Measurements from ENCODE around the gene ADAT3.

The ADAT3 gene

DNA sequence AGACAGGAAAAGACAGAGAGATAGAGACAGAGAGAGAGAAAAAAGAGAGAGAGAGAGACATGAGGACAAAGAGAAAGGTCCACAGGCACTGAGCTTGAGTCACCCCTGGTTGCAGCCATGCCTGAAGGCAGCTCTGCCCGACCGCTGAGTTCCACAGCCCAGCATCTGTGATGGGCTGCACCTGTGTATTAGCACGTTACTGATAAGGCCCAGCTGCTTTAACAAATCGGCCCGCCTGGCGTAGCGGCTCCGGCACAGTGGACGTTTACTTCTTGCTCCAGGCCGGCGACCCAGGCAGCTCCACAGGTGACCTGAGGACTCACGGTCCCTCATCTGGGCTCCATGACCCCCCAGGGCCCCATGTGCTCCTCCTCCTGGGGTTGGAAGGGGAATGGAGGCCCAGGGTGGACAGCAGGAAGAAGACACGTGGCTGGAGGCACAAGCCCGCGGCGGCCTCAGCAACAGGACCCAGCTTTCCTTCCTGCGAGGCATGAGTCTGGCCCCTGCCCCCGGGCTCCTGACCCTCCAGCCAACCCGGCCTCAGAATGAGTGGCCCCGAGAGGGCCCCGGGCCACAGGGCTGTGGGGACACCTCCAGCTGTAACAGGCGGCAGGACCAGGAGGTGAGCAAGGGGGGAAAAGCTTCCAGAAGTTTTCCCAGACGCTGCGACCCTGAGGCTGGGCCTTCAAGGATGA, 31.9 kb downstream of the ADAT3 start:
- Histone ChIP-seq H3K36me3 (ENCODE audit: control insufficient read depth, insufficient read depth, low read length) (no peaks in the 10 kb centered on the region), H3K27me3 (ENCODE audit: control insufficient read depth, insufficient read depth, low read length, poor library complexity, severe bottlenecking) (no peaks in the 10 kb centered on the region), H3K27ac (ENCODE audit: insufficient read depth, low read depth, low read length, poor library complexity, severe bottlenecking) (no peak overlapping the region), H3K4me1 (ENCODE audit: control insufficient read depth, insufficient read depth, low read length) (no peaks in the 10 kb centered on the region), H3K4me3 (ENCODE audit: insufficient read depth, low read depth, low read length) (no peak overlapping the region), H3K9me3 (ENCODE audit: control insufficient read depth, low read length) (no peaks in the 10 kb centered on the region)
- WGBS, 2 experiments: 93 to 94% methylated on average over 24 of the region's 24 CpGs

DNA sequence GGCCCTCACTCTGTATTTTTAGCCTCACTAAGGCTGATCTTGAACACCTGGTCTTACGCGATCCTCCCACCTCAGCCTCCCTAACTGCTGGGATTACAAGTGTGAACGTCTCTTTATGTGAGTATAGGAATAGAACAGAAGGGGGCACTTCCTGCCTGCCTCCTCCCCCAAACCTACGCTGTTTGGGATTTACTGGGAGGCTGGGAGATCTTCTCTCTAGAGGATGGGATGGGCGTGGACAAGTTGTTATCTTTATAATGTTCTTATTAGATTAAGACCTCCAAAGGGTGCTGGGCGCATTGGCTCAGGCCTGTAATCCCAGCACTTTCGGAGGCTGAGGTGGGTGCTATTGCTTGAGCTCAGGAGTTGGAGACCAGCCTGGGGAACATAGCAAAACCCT, 32.9 kb downstream of the ADAT3 start:
- WGBS, 2 experiments: 87 to 88% methylated on average over 7 of the region's 7 CpGs
- Histone ChIP-seq H3K4me3 (ENCODE audit: insufficient read depth, low read depth, low read length) (no peak overlapping the region), H3K27ac (ENCODE audit: insufficient read depth, low read depth, low read length, poor library complexity, severe bottlenecking) (no peak overlapping the region), H3K36me3 (ENCODE audit: control insufficient read depth, insufficient read depth, low read length) (no peaks in the 10 kb centered on the region), H3K9me3 (ENCODE audit: control insufficient read depth, low read length) (no peaks in the 10 kb centered on the region), H3K27me3 (ENCODE audit: control insufficient read depth, insufficient read depth, low read length, poor library complexity, severe bottlenecking) (no peaks in the 10 kb centered on the region), H3K4me1 (ENCODE audit: control insufficient read depth, insufficient read depth, low read length) (peaks cover 3% of the 10 kb centered on the region)

DNA sequence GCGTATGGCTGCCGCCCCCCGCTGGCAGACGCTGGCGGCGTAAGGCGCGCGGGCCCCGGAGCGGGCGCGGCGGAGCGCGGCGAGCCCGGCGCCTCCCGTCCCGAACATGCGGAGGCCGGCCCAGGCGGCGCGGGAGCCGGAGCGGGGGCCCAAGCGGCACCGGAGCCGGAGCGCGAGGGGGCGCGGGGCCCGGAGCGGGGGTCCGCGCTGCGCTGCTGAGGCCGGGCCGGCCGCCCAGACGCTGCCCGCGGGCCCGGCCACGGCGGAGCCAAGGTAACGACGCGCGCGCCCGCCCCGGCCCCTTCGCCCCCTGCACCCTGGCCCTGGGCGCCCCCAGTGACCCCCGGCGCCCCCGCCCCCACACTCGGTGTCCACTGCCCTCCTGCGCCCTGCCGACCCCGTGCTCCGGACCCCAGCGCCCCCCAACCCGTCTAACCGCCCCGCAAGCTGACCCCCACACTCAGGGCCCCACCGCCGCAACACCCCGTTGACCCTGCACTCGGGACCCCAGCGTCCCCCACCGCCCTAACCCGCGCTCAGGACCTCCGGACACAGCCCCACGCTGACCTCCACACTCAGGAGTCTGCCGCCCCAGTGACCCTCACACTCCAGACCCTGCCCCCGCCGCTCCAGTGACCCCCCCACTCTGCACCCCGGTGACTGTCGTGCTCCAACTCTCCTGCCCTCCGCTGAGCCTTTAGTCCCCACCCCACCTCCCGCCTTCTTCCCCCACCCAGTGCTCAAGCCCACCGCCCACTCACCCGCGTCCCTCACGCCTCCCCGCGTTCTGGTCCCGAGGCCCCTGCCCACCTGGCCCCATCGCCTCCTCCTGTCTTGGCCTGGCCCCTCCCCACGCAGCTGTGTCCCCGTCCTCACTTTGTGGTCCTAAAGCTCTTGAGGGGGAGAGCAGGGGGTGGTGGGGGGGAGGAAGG, 36.2 kb downstream of the ADAT3 start, which contains the start of gene CSNK1G2:
CSNK1G2 (plus strand) TSS at position 27 of the 932 bp plus-strand sequence. CDS start 28,601 bp downstream, outside the sequence.
- peaks cover 11% of the 10 kb centered on the region for H3K4me1 ChIP-seq (ENCODE audit: control insufficient read depth, insufficient read depth, low read length)
- H3K9me3 ChIP-seq (ENCODE audit: control insufficient read depth, low read length): no peaks in the 10 kb centered on the region
- H3K36me3 ChIP-seq (ENCODE audit: control insufficient read depth, insufficient read depth, low read length): no peaks in the 10 kb centered on the region
- peak within 1 kb of the TSS; percentile 81 for H3K4me3 ChIP-seq (ENCODE audit: insufficient read depth, low read depth, low read length)
- H3K27me3 ChIP-seq (ENCODE audit: control insufficient read depth, insufficient read depth, low read length, poor library complexity, severe bottlenecking): no peaks in the 10 kb centered on the region
- peak within 1 kb of the TSS; percentile 88 for H3K27ac ChIP-seq (ENCODE audit: insufficient read depth, low read depth, low read length, poor library complexity, severe bottlenecking)
- WGBS, 2 experiments: 0% methylated on average over 96 to 97 of the region's 97 CpGs

DNA sequence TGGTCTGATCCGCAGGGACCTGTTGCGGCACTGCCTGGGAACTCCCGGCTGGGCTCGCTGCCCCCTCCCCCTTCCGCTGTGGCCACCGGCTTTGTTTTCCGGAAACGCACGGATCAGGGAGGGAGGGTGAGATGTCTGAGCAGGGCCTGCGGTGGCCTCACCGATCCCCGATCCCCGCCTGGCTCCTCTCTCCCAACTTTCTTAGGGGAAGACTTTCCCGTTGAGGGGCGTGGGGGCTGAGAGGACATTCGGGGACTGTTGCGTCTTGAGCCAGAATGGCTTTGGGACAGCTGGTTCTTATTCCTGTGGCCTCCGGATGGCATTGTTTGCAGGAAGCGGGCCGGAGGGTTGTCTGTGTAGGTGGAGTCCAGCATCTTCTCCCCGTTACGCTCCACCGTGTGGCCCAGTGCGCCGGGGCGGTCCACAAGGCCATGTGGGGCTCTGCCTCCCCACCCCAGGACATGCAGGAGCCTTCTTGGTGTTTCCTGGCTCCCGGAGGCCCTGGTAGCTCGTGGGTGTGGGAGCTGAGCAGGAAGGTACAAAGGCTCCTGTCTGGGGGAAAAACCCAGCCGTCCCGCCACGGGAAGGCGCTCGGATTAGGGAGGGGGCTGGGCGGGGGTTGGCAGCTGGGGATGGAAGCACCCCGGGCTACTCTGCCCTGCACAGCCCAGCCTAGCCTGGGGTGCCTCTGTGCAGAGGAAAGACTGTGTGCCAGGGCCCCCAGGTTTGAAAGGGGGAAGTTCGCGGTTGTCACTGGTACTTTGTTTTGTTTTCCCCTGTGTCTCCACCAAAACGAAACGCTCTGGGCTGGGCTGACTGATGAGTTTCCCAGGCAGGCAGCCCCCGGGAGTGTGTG, 37.1 kb downstream of the ADAT3 start:
- H3K36me3 ChIP-seq (ENCODE audit: control insufficient read depth, insufficient read depth, low read length): no peaks in the 10 kb centered on the region

DNA sequence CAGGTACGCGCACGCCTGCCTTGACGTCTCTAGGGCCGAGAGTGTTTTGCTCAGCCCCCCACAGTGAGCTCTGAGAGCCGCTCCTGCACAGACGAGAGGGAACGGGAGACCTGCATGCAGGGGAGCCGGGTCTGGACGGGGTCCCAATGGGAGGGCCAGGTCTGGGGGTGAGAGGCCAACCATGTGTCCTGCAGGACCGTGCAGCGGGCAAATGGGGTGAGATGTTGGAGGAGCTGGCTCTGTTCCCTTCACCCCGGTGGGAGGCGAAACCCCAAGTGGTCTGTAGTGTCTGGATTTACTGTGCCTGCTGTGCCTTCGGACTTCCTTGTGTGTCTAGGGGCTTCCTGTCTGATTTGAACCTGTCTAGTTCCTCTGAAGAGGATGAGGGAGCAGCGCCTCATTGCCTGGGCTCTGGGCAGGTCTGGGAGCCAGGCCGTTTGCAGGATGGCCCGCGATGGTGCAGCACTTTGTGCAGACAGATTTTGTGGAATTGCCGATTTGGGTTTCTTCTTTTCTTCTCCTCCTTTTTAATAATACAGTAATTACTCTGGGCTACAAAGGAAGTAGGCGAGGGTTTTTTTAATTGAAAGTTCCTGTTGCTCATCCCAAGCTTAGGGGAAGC, 37.8 kb downstream of the ADAT3 start:
- no peaks in the 10 kb centered on the region for H3K9me3 ChIP-seq (ENCODE audit: control insufficient read depth, low read length)
- peaks cover 11% of the 10 kb centered on the region for H3K4me1 ChIP-seq (ENCODE audit: control insufficient read depth, insufficient read depth, low read length)
- H3K27ac ChIP-seq (ENCODE audit: insufficient read depth, low read depth, low read length, poor library complexity, severe bottlenecking): no peak overlapping the region
- H3K27me3 ChIP-seq (ENCODE audit: control insufficient read depth, insufficient read depth, low read length, poor library complexity, severe bottlenecking): no peaks in the 10 kb centered on the region
- H3K4me3 ChIP-seq (ENCODE audit: insufficient read depth, low read depth, low read length): peak overlapping the region; percentile 62
- 41 to 45% methylated on average over 20 to 21 of the region's 21 CpGs for WGBS, 2 experiments
- H3K36me3 ChIP-seq (ENCODE audit: control insufficient read depth, insufficient read depth, low read length): no peaks in the 10 kb centered on the region

More for the DNA sequence above, 37.1 kb downstream of the ADAT3 start:
- H3K9me3 ChIP-seq (ENCODE audit: control insufficient read depth, low read length): no peaks in the 10 kb centered on the region
- H3K27ac ChIP-seq (ENCODE audit: insufficient read depth, low read depth, low read length, poor library complexity, severe bottlenecking): peak overlapping the region; percentile 61
- peak overlapping the region; percentile 62 for H3K4me3 ChIP-seq (ENCODE audit: insufficient read depth, low read depth, low read length)
- 1 to 2% methylated on average over 40 of the region's 40 CpGs for WGBS, 2 experiments
- no peaks in the 10 kb centered on the region for H3K27me3 ChIP-seq (ENCODE audit: control insufficient read depth, insufficient read depth, low read length, poor library complexity, severe bottlenecking)
- H3K4me1 ChIP-seq (ENCODE audit: control insufficient read depth, insufficient read depth, low read length): peaks cover 11% of the 10 kb centered on the region

DNA sequence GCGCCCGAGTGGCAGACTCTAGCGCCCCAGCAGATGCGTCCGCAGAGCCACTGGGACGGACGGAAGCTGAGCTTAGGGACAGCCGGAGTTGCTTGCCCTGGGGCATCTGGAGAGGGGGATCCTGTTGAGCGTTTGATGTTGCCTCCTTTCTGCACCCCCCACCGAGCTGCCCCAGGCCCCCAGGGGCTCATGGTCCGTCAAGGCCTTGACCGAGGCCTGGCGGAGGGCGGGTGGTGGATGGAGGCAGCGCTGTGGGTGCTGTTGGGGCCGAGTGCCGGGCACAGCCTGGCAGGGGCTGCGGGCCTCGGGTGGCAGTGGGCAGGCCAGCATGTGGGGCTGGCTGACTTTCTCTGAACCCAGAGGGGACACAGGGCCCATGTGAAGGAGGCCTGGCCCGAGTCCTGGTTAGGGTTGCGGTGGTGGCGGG, 38.5 kb downstream of the ADAT3 start:
- H3K9me3 ChIP-seq (ENCODE audit: control insufficient read depth, low read length): no peaks in the 10 kb centered on the region
- H3K4me3 ChIP-seq (ENCODE audit: insufficient read depth, low read depth, low read length): no peak overlapping the region
- no peaks in the 10 kb centered on the region for H3K27me3 ChIP-seq (ENCODE audit: control insufficient read depth, insufficient read depth, low read length, poor library complexity, severe bottlenecking)
- 91 to 92% methylated on average over 22 of the region's 22 CpGs for WGBS, 2 experiments
- peaks cover 11% of the 10 kb centered on the region for H3K4me1 ChIP-seq (ENCODE audit: control insufficient read depth, insufficient read depth, low read length)
- no peak overlapping the region for H3K27ac ChIP-seq (ENCODE audit: insufficient read depth, low read depth, low read length, poor library complexity, severe bottlenecking)
- H3K36me3 ChIP-seq (ENCODE audit: control insufficient read depth, insufficient read depth, low read length): no peaks in the 10 kb centered on the region

DNA sequence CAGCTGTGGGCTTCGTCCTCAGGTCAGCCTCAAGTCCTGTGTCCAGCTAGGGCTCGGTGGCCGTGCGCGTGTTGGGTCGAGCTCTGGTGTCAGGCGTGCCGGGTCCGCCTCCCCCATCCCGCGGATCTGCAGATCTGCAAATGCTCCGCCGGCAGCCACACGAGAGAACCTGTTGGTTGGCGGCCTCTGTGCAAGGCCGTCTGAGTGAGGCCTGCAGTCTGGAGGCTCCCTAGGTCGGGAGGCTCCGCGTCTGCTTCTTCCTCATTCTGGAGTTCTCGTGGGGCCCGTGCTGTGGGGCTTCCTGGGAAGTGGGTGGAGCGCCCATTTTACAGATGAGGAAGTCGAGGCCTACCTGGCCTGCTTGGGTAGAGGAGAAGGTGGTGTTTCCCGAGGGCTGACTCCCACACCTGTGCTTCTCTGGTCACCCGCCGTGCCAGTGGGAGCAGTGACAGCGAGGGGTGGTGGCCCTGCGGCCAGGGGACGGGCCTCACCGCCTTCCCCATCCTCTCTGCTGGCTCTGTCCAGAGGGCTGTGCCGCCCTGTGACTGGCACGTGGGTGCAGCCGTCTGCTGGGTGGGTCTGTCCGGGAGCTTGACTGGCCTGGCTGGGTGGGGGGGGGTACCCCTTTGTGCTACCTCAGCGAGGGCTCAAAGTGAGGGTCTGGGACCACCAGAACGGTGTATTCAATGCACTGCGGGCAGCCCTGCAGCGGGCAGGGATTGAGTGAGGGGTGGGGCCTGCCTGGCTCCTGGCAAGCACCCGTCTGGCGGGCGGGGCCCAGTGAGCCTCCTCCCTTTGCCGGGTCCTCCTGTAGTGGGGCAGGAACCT, 39.1 kb downstream of the ADAT3 start:
- 92% methylated on average over 42 of the region's 42 CpGs for WGBS, 2 experiments
- Histone ChIP-seq H3K9me3 (ENCODE audit: control insufficient read depth, low read length) (no peaks in the 10 kb centered on the region), H3K27me3 (ENCODE audit: control insufficient read depth, insufficient read depth, low read length, poor library complexity, severe bottlenecking) (no peaks in the 10 kb centered on the region), H3K4me1 (ENCODE audit: control insufficient read depth, insufficient read depth, low read length) (peaks cover 11% of the 10 kb centered on the region), H3K4me3 (ENCODE audit: insufficient read depth, low read depth, low read length) (no peak overlapping the region), H3K27ac (ENCODE audit: insufficient read depth, low read depth, low read length, poor library complexity, severe bottlenecking) (no peak overlapping the region), H3K36me3 (ENCODE audit: control insufficient read depth, insufficient read depth, low read length) (peaks cover 4% of the 10 kb centered on the region)

DNA sequence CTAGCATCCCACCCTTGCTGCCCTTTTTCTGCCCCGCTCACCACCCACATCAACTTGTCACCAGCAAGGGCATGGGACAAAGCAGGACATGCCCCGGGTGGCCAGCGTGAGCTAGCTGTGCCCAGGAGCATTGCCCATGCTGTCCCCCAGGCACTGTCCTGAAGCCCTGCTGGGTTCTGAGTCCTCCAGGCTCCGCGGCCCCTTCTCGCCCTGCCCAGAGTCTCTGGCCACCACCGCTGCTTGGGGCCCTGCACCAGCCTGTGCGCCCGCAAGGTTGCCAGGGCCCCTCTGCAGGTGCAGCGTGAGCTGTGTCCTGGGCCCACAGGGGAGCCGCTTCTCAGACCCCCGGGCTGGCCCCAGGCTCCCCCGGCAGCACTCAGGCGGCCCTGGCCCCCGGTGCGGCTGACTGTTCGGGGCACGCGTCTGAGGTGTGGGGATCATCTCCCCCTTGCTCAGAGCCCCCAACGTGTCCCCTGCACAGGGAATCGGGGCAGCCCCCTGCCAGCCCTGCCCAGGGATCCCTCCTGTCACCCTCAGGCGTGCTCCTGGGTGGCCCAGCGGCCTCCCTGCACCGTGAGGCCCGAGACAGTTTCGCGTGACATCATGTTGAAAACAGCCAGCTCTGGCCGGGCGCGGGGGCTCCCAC, 39.8 kb downstream of the ADAT3 start:
- Histone ChIP-seq H3K27ac (ENCODE audit: insufficient read depth, low read depth, low read length, poor library complexity, severe bottlenecking) (no peak overlapping the region), H3K4me3 (ENCODE audit: insufficient read depth, low read depth, low read length) (no peak overlapping the region), H3K36me3 (ENCODE audit: control insufficient read depth, insufficient read depth, low read length) (peaks cover 4% of the 10 kb centered on the region), H3K9me3 (ENCODE audit: control insufficient read depth, low read length) (no peaks in the 10 kb centered on the region), H3K27me3 (ENCODE audit: control insufficient read depth, insufficient read depth, low read length, poor library complexity, severe bottlenecking) (no peaks in the 10 kb centered on the region), H3K4me1 (ENCODE audit: control insufficient read depth, insufficient read depth, low read length) (peaks cover 11% of the 10 kb centered on the region)
- WGBS, 2 experiments: 93 to 94% methylated on average over 30 of the region's 30 CpGs

Data from ectodermal cell (in vitro differentiated cells).